ENCODE results near the gene CCDC154.

CCDC154 gene

GRCh38 chr16:1401758-1402154 is 42.6 kb downstream of the CCDC154 start:
- peaks cover 55 to 81% of the 10 kb centered on the region in 2 experiments for H3K36me3 ChIP-seq (ENCODE audit: control insufficient read depth in 1 of 2, insufficient read depth in 2 of 2, low read depth in 1 of 2, low read length in 2 of 2)
- H3K23ac ChIP-seq (ENCODE audit: low read length in 2 of 2) = no peak overlapping the region
- peaks cover 27% of the 10 kb centered on the region for H3K79me1 ChIP-seq (replicated peaks; ENCODE audit: low read length, poor library complexity, severe bottlenecking)
- H2BK5ac ChIP-seq (ENCODE audit: low read depth, low read length, poor library complexity, severe bottlenecking) = no peak overlapping the region
- H2BK15ac ChIP-seq (ENCODE audit: low read depth, poor library complexity, severe bottlenecking) = no peak overlapping the region
- no peak overlapping the region for H2AK5ac ChIP-seq (ENCODE audit: low read length, severe bottlenecking)
- H4K8ac ChIP-seq (ENCODE audit: low read length) = no peak overlapping the region
- H3K9me3 ChIP-seq (ENCODE audit: control insufficient read depth, low read length) = no peaks in the 10 kb centered on the region
- no peak overlapping the region for H2BK12ac ChIP-seq (ENCODE audit: low read length in 2 of 2)
- no peak overlapping the region for H3K18ac ChIP-seq (ENCODE audit: low read depth in 1 of 2, low read length in 2 of 2)
- peaks cover 2% of the 10 kb centered on the region for H3K4me1 ChIP-seq (ENCODE audit: control insufficient read depth, insufficient read depth, low read depth, low read length)
- H3K27ac ChIP-seq (ENCODE audit: low read length, poor library complexity, severe bottlenecking) = no peak overlapping the region
- no peak overlapping the region for H3K4ac ChIP-seq (ENCODE audit: low read depth in 1 of 2, low read length in 2 of 2)
- WGBS = 97% methylated on average over 13 of the region's 13 CpGs
- H3K4me2 ChIP-seq (ENCODE audit: low read length, poor library complexity, severe bottlenecking) = no peak overlapping the region
- H3K14ac ChIP-seq (ENCODE audit: low read length in 2 of 2) = no peak overlapping the region
- no peak overlapping the region for H3K9ac ChIP-seq (ENCODE audit: low read length)
- no peak overlapping the region for H4K91ac ChIP-seq (ENCODE audit: low read length)
- no peak overlapping the region for H2BK120ac ChIP-seq (ENCODE audit: low read depth, low read length)
- no peaks in the 10 kb centered on the region for H3K27me3 ChIP-seq (ENCODE audit: control insufficient read depth in 1 of 2, insufficient read depth in 1 of 2, low read length in 2 of 2)
- no peak for DNase-seq
- no peak overlapping the region for H2AFZ ChIP-seq (ENCODE audit: low read depth, low read length)
- no peak overlapping the region for H3K4me3 ChIP-seq (ENCODE audit: insufficient read depth in 1 of 2, low read depth in 1 of 2, low read length in 2 of 2)

- 89% methylated on average over 29 of the region's 29 CpGs for WGBS
These were observed 43.1 kb downstream of the CCDC154 start for GRCh38 chr16:1401061-1401757.

GRCh38 chr16:1398826-1399581 is 45.4 kb downstream of the CCDC154 start:
- 93% methylated on average over 37 of the region's 38 CpGs for WGBS
- no peak overlapping the region for H2BK15ac ChIP-seq (ENCODE audit: low read depth, poor library complexity, severe bottlenecking)
- peaks cover 9% of the 10 kb centered on the region for H3K79me1 ChIP-seq (replicated peaks; ENCODE audit: low read length, poor library complexity, severe bottlenecking)
- H2BK120ac ChIP-seq (ENCODE audit: low read depth, low read length) = no peak overlapping the region
- H3K27me3 ChIP-seq (ENCODE audit: control insufficient read depth in 1 of 2, insufficient read depth in 1 of 2, low read length in 2 of 2) = no peaks in the 10 kb centered on the region
- H3K4me1 ChIP-seq (ENCODE audit: control insufficient read depth, insufficient read depth, low read depth, low read length) = peaks cover 2% of the 10 kb centered on the region
- no peak overlapping the region for H3K14ac ChIP-seq (ENCODE audit: low read length in 2 of 2)
- H3K4me3 ChIP-seq (ENCODE audit: insufficient read depth in 1 of 2, low read depth in 1 of 2, low read length in 2 of 2) = no peak overlapping the region
- no peak overlapping the region for H3K23ac ChIP-seq (ENCODE audit: low read length in 2 of 2)
- peaks cover 58 to 78% of the 10 kb centered on the region in 2 experiments for H3K36me3 ChIP-seq (ENCODE audit: control insufficient read depth in 1 of 2, insufficient read depth in 2 of 2, low read depth in 1 of 2, low read length in 2 of 2)
- H3K18ac ChIP-seq (ENCODE audit: low read depth in 1 of 2, low read length in 2 of 2) = no peak overlapping the region
- H3K27ac ChIP-seq (ENCODE audit: low read length, poor library complexity, severe bottlenecking) = no peak overlapping the region
- no peak overlapping the region for H2BK12ac ChIP-seq (ENCODE audit: low read length in 2 of 2)
- H3K9ac ChIP-seq (ENCODE audit: low read length) = no peak overlapping the region
- H2BK5ac ChIP-seq (ENCODE audit: low read depth, low read length, poor library complexity, severe bottlenecking) = no peak overlapping the region
- no peak overlapping the region for H3K4ac ChIP-seq (ENCODE audit: low read depth in 1 of 2, low read length in 2 of 2)
- H2AK5ac ChIP-seq (ENCODE audit: low read length, severe bottlenecking) = no peak overlapping the region
- H4K91ac ChIP-seq (ENCODE audit: low read length) = no peak overlapping the region
- no peak overlapping the region for H2AFZ ChIP-seq (ENCODE audit: low read depth, low read length)
- H3K4me2 ChIP-seq (ENCODE audit: low read length, poor library complexity, severe bottlenecking) = no peak overlapping the region
- no peak for DNase-seq
- H3K9me3 ChIP-seq (ENCODE audit: control insufficient read depth, low read length) = no peaks in the 10 kb centered on the region
- H4K8ac ChIP-seq (ENCODE audit: low read length) = no peak overlapping the region

More at GRCh38 chr16:1401061-1401757, 43.1 kb downstream of the CCDC154 start:
- Histone ChIP-seq H3K27me3 (ENCODE audit: control insufficient read depth in 1 of 2, insufficient read depth in 1 of 2, low read length in 2 of 2) (no peaks in the 10 kb centered on the region), H3K18ac (ENCODE audit: low read depth in 1 of 2, low read length in 2 of 2) (no peak overlapping the region), H3K23ac (ENCODE audit: low read length in 2 of 2) (no peak overlapping the region), H2BK15ac (ENCODE audit: low read depth, poor library complexity, severe bottlenecking) (no peak overlapping the region), H4K8ac (ENCODE audit: low read length) (no peak overlapping the region), H2AFZ (ENCODE audit: low read depth, low read length) (no peak overlapping the region), H3K4me2 (ENCODE audit: low read length, poor library complexity, severe bottlenecking) (no peak overlapping the region), H3K14ac (ENCODE audit: low read length in 2 of 2) (no peak overlapping the region), H3K4ac (ENCODE audit: low read depth in 1 of 2, low read length in 2 of 2) (no peak overlapping the region), H3K9me3 (ENCODE audit: control insufficient read depth, low read length) (no peaks in the 10 kb centered on the region), H3K9ac (ENCODE audit: low read length) (no peak overlapping the region), H3K79me1 (replicated peaks; ENCODE audit: low read length, poor library complexity, severe bottlenecking) (peaks cover 24% of the 10 kb centered on the region), H3K4me1 (ENCODE audit: control insufficient read depth, insufficient read depth, low read depth, low read length) (peaks cover 2% of the 10 kb centered on the region), H3K27ac (ENCODE audit: low read length, poor library complexity, severe bottlenecking) (no peak overlapping the region), H3K36me3 (ENCODE audit: control insufficient read depth in 1 of 2, insufficient read depth in 2 of 2, low read depth in 1 of 2, low read length in 2 of 2) (peaks cover 55 to 83% of the 10 kb centered on the region in 2 experiments), H2AK5ac (ENCODE audit: low read length, severe bottlenecking) (no peak overlapping the region), H4K91ac (ENCODE audit: low read length) (no peak overlapping the region), H2BK5ac (ENCODE audit: low read depth, low read length, poor library complexity, severe bottlenecking) (no peak overlapping the region), H2BK12ac (ENCODE audit: low read length in 2 of 2) (no peak overlapping the region), H2BK120ac (ENCODE audit: low read depth, low read length) (no peak overlapping the region), H3K4me3 (ENCODE audit: insufficient read depth in 1 of 2, low read depth in 1 of 2, low read length in 2 of 2) (no peak overlapping the region)
- DNase-seq = no peak

- H2AFZ ChIP-seq (ENCODE audit: low read depth, low read length) = no peak overlapping the region
- H2BK120ac ChIP-seq (ENCODE audit: low read depth, low read length) = no peak overlapping the region
- WGBS = 95% methylated on average over 9 of the region's 9 CpGs
- DNase-seq = no peak
- no peak overlapping the region for H3K18ac ChIP-seq (ENCODE audit: low read depth in 1 of 2, low read length in 2 of 2)
- no peaks in the 10 kb centered on the region for H3K9me3 ChIP-seq (ENCODE audit: control insufficient read depth, low read length)
- H2BK15ac ChIP-seq (ENCODE audit: low read depth, poor library complexity, severe bottlenecking) = no peak overlapping the region
- H4K8ac ChIP-seq (ENCODE audit: low read length) = no peak overlapping the region
- no peak overlapping the region for H3K23ac ChIP-seq (ENCODE audit: low read length in 2 of 2)
- H3K9ac ChIP-seq (ENCODE audit: low read length) = no peak overlapping the region
- no peak overlapping the region for H3K4me3 ChIP-seq (ENCODE audit: insufficient read depth in 1 of 2, low read depth in 1 of 2, low read length in 2 of 2)
- H3K4me1 ChIP-seq (ENCODE audit: control insufficient read depth, insufficient read depth, low read depth, low read length) = peaks cover 2% of the 10 kb centered on the region
- H3K27me3 ChIP-seq (ENCODE audit: control insufficient read depth in 1 of 2, insufficient read depth in 1 of 2, low read length in 2 of 2) = no peaks in the 10 kb centered on the region
- no peak overlapping the region for H4K91ac ChIP-seq (ENCODE audit: low read length)
- H2AK5ac ChIP-seq (ENCODE audit: low read length, severe bottlenecking) = no peak overlapping the region
- H3K36me3 ChIP-seq (ENCODE audit: control insufficient read depth in 1 of 2, insufficient read depth in 2 of 2, low read depth in 1 of 2, low read length in 2 of 2) = peaks cover 64 to 78% of the 10 kb centered on the region in 2 experiments
- H2BK5ac ChIP-seq (ENCODE audit: low read depth, low read length, poor library complexity, severe bottlenecking) = no peak overlapping the region
- H3K27ac ChIP-seq (ENCODE audit: low read length, poor library complexity, severe bottlenecking) = no peak overlapping the region
- peaks cover 4% of the 10 kb centered on the region for H3K79me1 ChIP-seq (replicated peaks; ENCODE audit: low read length, poor library complexity, severe bottlenecking)
- H2BK12ac ChIP-seq (ENCODE audit: low read length in 2 of 2) = no peak overlapping the region
- H3K4me2 ChIP-seq (ENCODE audit: low read length, poor library complexity, severe bottlenecking) = no peak overlapping the region
- no peak overlapping the region for H3K4ac ChIP-seq (ENCODE audit: low read depth in 1 of 2, low read length in 2 of 2)
- no peak overlapping the region for H3K14ac ChIP-seq (ENCODE audit: low read length in 2 of 2)
These were observed 46.0 kb downstream of the CCDC154 start for GRCh38 chr16:1398351-1398750.

Data from mesenchymal stem cell (in vitro differentiated cells and primary cell).